ENCODE results near the gene CHST15. TPM values are rescaled to one million over a fixed set of nuclear protein-coding genes. Genes with fewer than 3 reads are reported as not detected.

CHST15 gene
- total RNA-seq, 4 donors from 2014 or later: 16.8 to 75.6 (median 26.3) TPM

- TF ChIP-seq CTCF (IDR thresholded peaks at IDR 0.05; ENCODE audit: low read depth): no peak
Observed at GRCh38 chr10:124114696-124115095, 21.3 kb upstream of the CHST15 start.

- TF ChIP-seq CTCF (IDR thresholded peaks at IDR 0.05; ENCODE audit: low read depth): no peak
Observed at GRCh38 chr10:124112891-124113580, 19.6 kb upstream of the CHST15 start.

GRCh38 chr10:124110882-124111281, 17.5 kb upstream of the CHST15 start:
- no peak for TF ChIP-seq CTCF (IDR thresholded peaks at IDR 0.05; ENCODE audit: low read depth)

DNA sequence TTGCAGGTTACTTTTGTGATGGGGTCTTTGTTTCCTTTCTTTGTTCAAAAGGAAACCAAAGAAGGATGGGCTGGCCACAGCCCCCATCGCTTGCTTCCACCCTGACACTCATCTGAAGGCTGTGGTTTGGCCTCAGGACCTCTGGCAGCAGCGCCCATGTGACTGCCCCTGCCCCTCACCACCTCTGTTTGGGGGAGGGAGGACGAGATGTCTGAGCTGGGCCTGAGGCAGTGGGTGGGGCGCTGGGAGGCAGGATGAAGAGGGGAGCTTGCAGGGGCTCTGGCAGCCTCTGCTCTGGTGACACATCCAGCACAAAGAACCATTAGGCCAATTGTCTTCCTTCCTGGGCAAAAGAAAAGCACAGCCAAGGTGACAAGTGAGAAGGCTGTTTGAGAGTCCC, 15.9 kb upstream of the CHST15 start:
- TF ChIP-seq CTCF (IDR thresholded peaks at IDR 0.05; ENCODE audit: low read depth): no peak

DNA sequence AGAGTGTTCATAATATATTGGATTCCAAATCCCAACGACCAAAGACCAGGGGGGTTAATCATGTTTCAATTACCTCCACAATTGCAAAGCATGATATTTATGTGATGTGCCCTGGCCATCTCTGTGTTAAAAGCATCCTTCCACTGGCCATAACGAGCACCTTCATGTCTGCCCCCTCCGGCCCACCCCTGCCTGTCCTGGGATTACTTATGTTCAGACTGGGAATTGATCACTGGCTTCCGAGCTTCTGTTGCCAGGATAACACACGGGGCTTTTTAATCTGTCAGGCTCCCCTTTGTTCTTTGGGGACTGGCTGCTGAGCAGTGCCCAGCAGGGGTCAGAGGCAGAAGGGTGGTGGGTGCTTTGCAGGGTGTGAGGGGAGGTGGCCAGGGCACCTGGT, 13.7 kb upstream of the CHST15 start:
- TF ChIP-seq CTCF (IDR thresholded peaks at IDR 0.05; ENCODE audit: low read depth): no peak

GRCh38 chr10:124106241-124106879, 13.0 kb upstream of the CHST15 start:
- no peak for TF ChIP-seq CTCF (IDR thresholded peaks at IDR 0.05; ENCODE audit: low read depth)

DNA sequence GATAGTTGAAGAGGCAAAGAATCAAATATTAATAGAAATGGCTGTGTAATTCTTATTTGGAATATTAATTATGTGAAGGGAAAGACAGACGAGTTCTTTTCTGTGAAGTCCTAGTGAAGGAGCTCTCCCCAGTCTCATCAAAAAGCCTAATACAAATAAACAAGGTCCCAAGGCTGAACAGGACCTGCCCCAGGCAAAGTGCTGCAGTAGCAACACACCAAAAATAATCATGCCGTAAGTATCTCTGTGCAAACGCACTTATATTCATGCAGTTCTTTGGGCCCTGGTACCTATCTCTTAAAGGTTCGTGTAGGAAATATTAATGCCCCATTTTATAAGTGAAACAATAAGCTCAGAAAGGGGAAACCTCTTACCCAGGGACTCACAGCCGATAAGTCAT, 12.2 kb upstream of the CHST15 start:
- no peak for TF ChIP-seq CTCF (IDR thresholded peaks at IDR 0.05; ENCODE audit: low read depth)

Data from subcutaneous adipose tissue (tissue), 4 donors.